Neural cell (in vitro differentiated cells): Measurements from ENCODE around the gene S100A12. TPM values are rescaled to one million over a fixed set of nuclear protein-coding genes. Genes with fewer than 3 reads are reported as not detected.

Source experiments
- H2AFZ ChIP-seq: fragments of 200-600, 300-800 bp; sonication (generic), shearing (Covaris generic); 2 replicates; pipeline ENCODE4 v1.6.0; 2014; ENCODE audit warnings: low read depth, mild to moderate bottlenecking, antibody characterized with exemption, low read length, moderate library complexity
- H3F3A ChIP-seq: fragments of 200-600 bp; shearing (Covaris generic); 2 replicates; pipeline ENCODE4 v1.6.1; 2016; ENCODE audit warnings: mild to moderate bottlenecking, moderate library complexity, mixed read lengths, antibody characterized with exemption, low read length; ENCODE audit not compliant: insufficient read depth, poor library complexity, severe bottlenecking
- H3K27ac ChIP-seq: fragments of 200-600, 300-800 bp; sonication (generic), shearing (Covaris generic); 2 replicates; pipeline ENCODE4 v1.5.1; 2014; ENCODE audit warnings: mild to moderate bottlenecking, low read length, moderate library complexity
- H3K27me3 ChIP-seq: fragments of 300-800, 200-600 bp; sonication (generic), shearing (Covaris generic); 2 replicates; pipeline ENCODE4 v1.6.0; 2014; ENCODE audit warnings: mild to moderate bottlenecking, low read depth, low read length, moderate library complexity; ENCODE audit not compliant: insufficient read depth
- H3K36me3 ChIP-seq: fragments of 300-800, 200-600 bp; sonication (generic), shearing (Covaris generic); 2 replicates; pipeline ENCODE4 v1.5.1; 2014; ENCODE audit warnings: mild to moderate bottlenecking, antibody characterized with exemption, low read length, moderate library complexity; ENCODE audit not compliant: insufficient read depth
- H3K4me2 ChIP-seq: fragments of 300-800, 200-600 bp; sonication (generic), shearing (Covaris generic); 2 replicates; pipeline ENCODE4 v1.6.0; 2014; ENCODE audit warnings: mild to moderate bottlenecking, low read length
- H3K4me3 ChIP-seq: fragments of 300-800, 200-600 bp; sonication (generic), shearing (Covaris generic); 2 replicates; pipeline ENCODE4 v1.5.1; 2014; ENCODE audit warnings: mild to moderate bottlenecking, low read length, moderate library complexity
- H3K79me2 ChIP-seq: fragments of 200-600 bp; shearing (Covaris generic); replicated peaks from 2 replicates; pipeline ENCODE4 v1.6.0; 2014; ENCODE audit warnings: mild to moderate bottlenecking, low read length, moderate library complexity; ENCODE audit not compliant: insufficient read depth
- H3K9ac ChIP-seq: fragments of 300-800, 200-600 bp; sonication (generic), shearing (Covaris generic); 2 replicates; pipeline ENCODE4 v1.6.1; 2016; ENCODE audit warnings: mild to moderate bottlenecking, low read length, mixed read lengths
- H3K9me2 ChIP-seq: fragments of 200-600 bp; shearing (Covaris generic); 2 replicates; pipeline ENCODE4 v1.6.1; 2016; ENCODE audit warnings: mild to moderate bottlenecking, low read length, mixed read lengths; ENCODE audit not compliant: insufficient read depth
- H3K9me3 ChIP-seq: fragments of 200-600, 300-800 bp; sonication (generic), shearing (Covaris generic); 2 replicates; pipeline ENCODE4 v1.6.1; 2016; ENCODE audit warnings: mild to moderate bottlenecking, mixed run types, low read length, moderate library complexity, mixed read lengths
- H4K20me1 ChIP-seq: fragments of 200-600 bp; shearing (Covaris generic); 2 replicates; pipeline ENCODE4 v1.6.1; 2016; ENCODE audit warnings: mild to moderate bottlenecking, mixed run types; ENCODE audit not compliant: insufficient read depth
- EP300 ChIP-seq: fragments of 450-650 bp; conservative IDR thresholded peaks from 2 replicates; pipeline ENCODE4 v1.6.1; 2014; ENCODE audit warnings: antibody characterized with exemption, mild to moderate bottlenecking, moderate library complexity; ENCODE audit not compliant: poor library complexity, severe bottlenecking
- EZH2 ChIP-seq: fragments of 200-600, 300-800 bp; shearing (Covaris generic), sonication (generic); IDR thresholded peaks from 2 replicates; pipeline ENCODE4 v1.6.1; 2014; ENCODE audit warnings: antibody characterized with exemption, low read length, borderline replicate concordance, mild to moderate bottlenecking; ENCODE audit not compliant: insufficient read depth, poor library complexity, severe bottlenecking
- MXI1 ChIP-seq: fragments of 450-650 bp; conservative IDR thresholded peaks from 2 replicates; pipeline ENCODE4 v1.6.1; 2014; ENCODE audit warnings: antibody characterized with exemption, mild to moderate bottlenecking; ENCODE audit not compliant: poor library complexity, severe bottlenecking
- POLR2AphosphoS5 ChIP-seq: IDR thresholded peaks from 2 replicates; pipeline ENCODE4 v1.6.1; 2012
- RAD21 ChIP-seq: fragments of 450-650 bp; conservative IDR thresholded peaks from 2 replicates; pipeline ENCODE4 v1.6.1; 2014; ENCODE audit warnings: antibody characterized with exemption, mild to moderate bottlenecking, moderate library complexity
- SMC3 ChIP-seq: fragments of 450-650 bp; conservative IDR thresholded peaks from 2 replicates; pipeline ENCODE4 v1.6.1; 2014; ENCODE audit warnings: antibody characterized with exemption, mild to moderate bottlenecking, moderate library complexity; ENCODE audit not compliant: poor library complexity
- TAF1 ChIP-seq: IDR thresholded peaks from 2 replicates; pipeline ENCODE4 v1.6.1; 2012; ENCODE audit warnings: low read depth
- polyA plus RNA-seq: library from polyadenylated mRNA; depleted of rRNA; stranded (reverse); fragments of >200 nt; gene quantifications from 2 replicates; pipeline ENCODE4 v1.2.3, GENCODE V29; 2014
- TF ChIP-seq, protein P1 (sequence below): fragments of 450-650 bp; IDR thresholded peaks from 2 replicates; pipeline ENCODE4 v1.5.1; 2014; ENCODE audit warnings: antibody characterized with exemption, mild to moderate bottlenecking, moderate library complexity; ENCODE audit not compliant: poor library complexity, severe bottlenecking
- TF ChIP-seq, protein P2 (sequence below): IDR thresholded peaks from 2 replicates; pipeline ENCODE4 v1.6.1; 2012; ENCODE audit warnings: borderline replicate concordance

S100A12 gene
- polyA plus RNA-seq, 1 donor from 2014 or later, result not detected

- Histone ChIP-seq H3K27me3 (no peaks in the 10 kb centered on the region), H3K9me2 (no peaks in the 10 kb centered on the region), H3K4me2 (no peak overlapping the region), H3K36me3 (no peaks in the 10 kb centered on the region), H3K27ac (no peak overlapping the region), H2AFZ (no peak overlapping the region), H3K9ac (no peak overlapping the region), H3K79me2 (no peaks in the 10 kb centered on the region), H3K9me3 (no peaks in the 10 kb centered on the region), H3K4me3 (no peak overlapping the region), H3F3A (no peaks in the 10 kb centered on the region), H4K20me1 (no peaks in the 10 kb centered on the region)
- no peak for TF ChIP-seq SMC3
- no peak for TF ChIP-seq POLR2AphosphoS5
- no peak for TF ChIP-seq EZH2
- TF ChIP-seq TAF1, result no peak
- TF ChIP-seq, protein P1, sequence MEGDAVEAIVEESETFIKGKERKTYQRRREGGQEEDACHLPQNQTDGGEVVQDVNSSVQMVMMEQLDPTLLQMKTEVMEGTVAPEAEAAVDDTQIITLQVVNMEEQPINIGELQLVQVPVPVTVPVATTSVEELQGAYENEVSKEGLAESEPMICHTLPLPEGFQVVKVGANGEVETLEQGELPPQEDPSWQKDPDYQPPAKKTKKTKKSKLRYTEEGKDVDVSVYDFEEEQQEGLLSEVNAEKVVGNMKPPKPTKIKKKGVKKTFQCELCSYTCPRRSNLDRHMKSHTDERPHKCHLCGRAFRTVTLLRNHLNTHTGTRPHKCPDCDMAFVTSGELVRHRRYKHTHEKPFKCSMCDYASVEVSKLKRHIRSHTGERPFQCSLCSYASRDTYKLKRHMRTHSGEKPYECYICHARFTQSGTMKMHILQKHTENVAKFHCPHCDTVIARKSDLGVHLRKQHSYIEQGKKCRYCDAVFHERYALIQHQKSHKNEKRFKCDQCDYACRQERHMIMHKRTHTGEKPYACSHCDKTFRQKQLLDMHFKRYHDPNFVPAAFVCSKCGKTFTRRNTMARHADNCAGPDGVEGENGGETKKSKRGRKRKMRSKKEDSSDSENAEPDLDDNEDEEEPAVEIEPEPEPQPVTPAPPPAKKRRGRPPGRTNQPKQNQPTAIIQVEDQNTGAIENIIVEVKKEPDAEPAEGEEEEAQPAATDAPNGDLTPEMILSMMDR, result no peak
- no peak for TF ChIP-seq RAD21
- TF ChIP-seq, protein P2, sequence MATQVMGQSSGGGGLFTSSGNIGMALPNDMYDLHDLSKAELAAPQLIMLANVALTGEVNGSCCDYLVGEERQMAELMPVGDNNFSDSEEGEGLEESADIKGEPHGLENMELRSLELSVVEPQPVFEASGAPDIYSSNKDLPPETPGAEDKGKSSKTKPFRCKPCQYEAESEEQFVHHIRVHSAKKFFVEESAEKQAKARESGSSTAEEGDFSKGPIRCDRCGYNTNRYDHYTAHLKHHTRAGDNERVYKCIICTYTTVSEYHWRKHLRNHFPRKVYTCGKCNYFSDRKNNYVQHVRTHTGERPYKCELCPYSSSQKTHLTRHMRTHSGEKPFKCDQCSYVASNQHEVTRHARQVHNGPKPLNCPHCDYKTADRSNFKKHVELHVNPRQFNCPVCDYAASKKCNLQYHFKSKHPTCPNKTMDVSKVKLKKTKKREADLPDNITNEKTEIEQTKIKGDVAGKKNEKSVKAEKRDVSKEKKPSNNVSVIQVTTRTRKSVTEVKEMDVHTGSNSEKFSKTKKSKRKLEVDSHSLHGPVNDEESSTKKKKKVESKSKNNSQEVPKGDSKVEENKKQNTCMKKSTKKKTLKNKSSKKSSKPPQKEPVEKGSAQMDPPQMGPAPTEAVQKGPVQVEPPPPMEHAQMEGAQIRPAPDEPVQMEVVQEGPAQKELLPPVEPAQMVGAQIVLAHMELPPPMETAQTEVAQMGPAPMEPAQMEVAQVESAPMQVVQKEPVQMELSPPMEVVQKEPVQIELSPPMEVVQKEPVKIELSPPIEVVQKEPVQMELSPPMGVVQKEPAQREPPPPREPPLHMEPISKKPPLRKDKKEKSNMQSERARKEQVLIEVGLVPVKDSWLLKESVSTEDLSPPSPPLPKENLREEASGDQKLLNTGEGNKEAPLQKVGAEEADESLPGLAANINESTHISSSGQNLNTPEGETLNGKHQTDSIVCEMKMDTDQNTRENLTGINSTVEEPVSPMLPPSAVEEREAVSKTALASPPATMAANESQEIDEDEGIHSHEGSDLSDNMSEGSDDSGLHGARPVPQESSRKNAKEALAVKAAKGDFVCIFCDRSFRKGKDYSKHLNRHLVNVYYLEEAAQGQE, result no peak
Measured at GRCh38 chr1:153343811-153344717, 31.4 kb downstream of the S100A12 start.

DNA sequence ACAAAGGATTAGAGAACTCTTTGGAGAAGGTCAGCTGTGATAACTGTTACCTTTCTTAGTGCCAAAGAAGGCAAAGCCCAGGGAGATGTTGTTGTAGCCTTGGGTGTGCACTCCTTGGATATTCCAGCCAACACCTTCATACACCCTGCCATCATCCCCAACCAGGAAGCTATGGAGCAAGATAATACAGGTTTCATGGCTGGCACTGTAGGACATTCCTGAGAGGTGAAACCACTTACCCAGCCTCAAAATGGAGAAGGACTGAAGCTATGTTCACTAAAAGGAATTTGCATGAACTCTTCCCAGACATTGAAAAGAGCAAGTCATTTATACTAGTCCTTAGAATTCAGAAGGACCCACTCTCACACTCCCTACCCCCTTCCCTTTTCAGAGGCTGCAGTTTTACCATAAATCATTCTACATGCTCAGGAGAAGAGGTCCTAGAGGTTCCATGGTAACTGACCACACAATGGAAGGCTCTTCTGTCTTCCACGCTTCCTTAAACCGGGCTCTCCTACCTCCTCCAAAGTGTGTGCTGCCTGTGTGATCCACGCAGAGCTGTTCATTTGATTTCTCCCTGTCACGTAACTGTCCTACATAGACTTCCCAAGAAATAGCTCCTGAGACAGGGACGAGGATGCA, 32.3 kb downstream of the S100A12 start:
- Histone ChIP-seq H3K4me2 (no peak overlapping the region), H3K9ac (no peak overlapping the region), H3F3A (no peaks in the 10 kb centered on the region), H3K27me3 (no peaks in the 10 kb centered on the region), H3K79me2 (no peaks in the 10 kb centered on the region), H3K27ac (no peak overlapping the region), H3K9me2 (no peaks in the 10 kb centered on the region), H2AFZ (no peak overlapping the region), H3K9me3 (no peaks in the 10 kb centered on the region), H3K4me3 (no peak overlapping the region), H4K20me1 (no peaks in the 10 kb centered on the region), H3K36me3 (no peaks in the 10 kb centered on the region)
- TF ChIP-seq EZH2 (no peak), POLR2AphosphoS5 (no peak), MXI1 (no peak), EP300 (no peak), TAF1 (no peak), RAD21 (no peak), SMC3 (no peak)
- TF ChIP-seq, protein P2, result no peak
- TF ChIP-seq, protein P1, result no peak
